ENCODE measurements around the gene ROR1. TPM values are rescaled to one million over a fixed set of nuclear protein-coding genes. Genes with fewer than 3 reads are reported as not detected.

Gene ROR1
- total and polyA plus RNA-seq, 10 of the 15 experiments (the other 5 are each of a cell fraction or from before 2014, with no cell fraction given), result 0.02 to 0.08 (median 0.05) TPM; not detected in 6

DNA sequence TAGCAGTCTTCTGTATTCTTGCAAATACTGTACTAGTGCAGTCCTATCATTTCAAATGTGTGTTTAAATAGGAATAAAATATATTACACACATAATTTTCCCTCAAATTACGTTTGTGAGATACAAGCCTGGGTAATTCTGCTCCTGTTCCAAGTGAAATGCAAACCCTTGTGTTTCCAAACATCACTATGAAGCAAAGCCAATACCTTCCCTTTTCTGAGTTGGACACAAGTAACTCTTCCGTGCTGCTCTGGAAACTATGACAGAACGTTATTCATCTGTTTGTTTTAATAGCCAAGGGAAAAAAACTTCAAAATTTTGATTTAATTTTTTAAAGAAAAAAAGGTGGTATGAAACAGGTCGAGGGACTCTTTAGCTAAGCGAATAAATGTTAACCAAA lies 355.9 kb downstream of the ROR1 start:
- Histone ChIP-seq H3K4me2 (ENCODE audit: control insufficient read depth, insufficient read depth) (no peak overlapping the region), H3K9ac (ENCODE audit: control insufficient read depth, insufficient read depth, low read length) (no peak overlapping the region), H3K27me3 (replicated peaks in 1 of 2; ENCODE audit: control insufficient read depth in 2 of 2, insufficient read depth in 2 of 2, low read length in 1 of 2) (peaks cover 0 to 5% of the 10 kb centered on the region in 2 experiments; a peak in 2 of 4 replicates), H3K36me3 (ENCODE audit: control insufficient read depth in 2 of 2, insufficient read depth in 2 of 2, low read length in 1 of 2) (no peaks in the 10 kb centered on the region), H3K27ac (ENCODE audit: control insufficient read depth, insufficient read depth) (no peak overlapping the region), H4K20me1 (ENCODE audit: control insufficient read depth, insufficient read depth) (no peaks in the 10 kb centered on the region), H3K4me1 (ENCODE audit: control insufficient read depth, insufficient read depth, low read length) (no peaks in the 10 kb centered on the region), H2AFZ (ENCODE audit: control insufficient read depth, low read depth, low read length) (no peak overlapping the region), H3K79me2 (ENCODE audit: control insufficient read depth, insufficient read depth, low read length) (no peaks in the 10 kb centered on the region), H3K4me3 (no peak overlapping the region), H3K9me3 (replicated peaks; ENCODE audit: control insufficient read depth, insufficient read depth, low read length) (no peaks in the 10 kb centered on the region)
- TF ChIP-seq ZZZ3 (IDR thresholded peaks at IDR 0.05; ENCODE audit: control insufficient read depth, insufficient read length, low read depth), result no peak
- TF ChIP-seq, protein P1, sequence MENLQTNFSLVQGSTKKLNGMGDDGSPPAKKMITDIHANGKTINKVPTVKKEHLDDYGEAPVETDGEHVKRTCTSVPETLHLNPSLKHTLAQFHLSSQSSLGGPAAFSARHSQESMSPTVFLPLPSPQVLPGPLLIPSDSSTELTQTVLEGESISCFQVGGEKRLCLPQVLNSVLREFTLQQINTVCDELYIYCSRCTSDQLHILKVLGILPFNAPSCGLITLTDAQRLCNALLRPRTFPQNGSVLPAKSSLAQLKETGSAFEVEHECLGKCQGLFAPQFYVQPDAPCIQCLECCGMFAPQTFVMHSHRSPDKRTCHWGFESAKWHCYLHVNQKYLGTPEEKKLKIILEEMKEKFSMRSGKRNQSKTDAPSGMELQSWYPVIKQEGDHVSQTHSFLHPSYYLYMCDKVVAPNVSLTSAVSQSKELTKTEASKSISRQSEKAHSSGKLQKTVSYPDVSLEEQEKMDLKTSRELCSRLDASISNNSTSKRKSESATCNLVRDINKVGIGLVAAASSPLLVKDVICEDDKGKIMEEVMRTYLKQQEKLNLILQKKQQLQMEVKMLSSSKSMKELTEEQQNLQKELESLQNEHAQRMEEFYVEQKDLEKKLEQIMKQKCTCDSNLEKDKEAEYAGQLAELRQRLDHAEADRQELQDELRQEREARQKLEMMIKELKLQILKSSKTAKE (IDR thresholded peaks at IDR 0.05; ENCODE audit: low read depth, poor library complexity, severe bottlenecking), result no peak
- BruUV-seq (replicated peaks), result no TSS peak
- ATAC-seq, result no peak
- DNase-seq (ENCODE audit: low read depth, low spot score), result no peak
- in situ Hi-C loops (cut with MboI) (loop anchor here (10.0 kb wide), 1 partner anchor 435 kb away; no protein-coding TSS in a partner anchor), intact Hi-C loops (cut with micrococcal nuclease; ENCODE audit: unreplicated experiment) (no loop called here)
- ChIA-PET SMC1A (ENCODE audit: uncharacterized antibody, unreplicated experiment) (no interaction called here), CTCF (interaction anchor here (1.2 kb wide), 1 partner anchor 9 kb away, joined by 4 read pairs; no protein-coding TSS in a partner anchor), POLR2A (no interaction called here), RAD21 (ENCODE audit: unreplicated experiment) (no interaction called here)
- 28% methylated on average over 5 of the region's 5 CpGs for WGBS (ENCODE audit: insufficient coverage, insufficient replicate concordance, low lambda C conversion rate, missing lambda C conversion rate)
- FAIRE-seq, result no peak

DNA sequence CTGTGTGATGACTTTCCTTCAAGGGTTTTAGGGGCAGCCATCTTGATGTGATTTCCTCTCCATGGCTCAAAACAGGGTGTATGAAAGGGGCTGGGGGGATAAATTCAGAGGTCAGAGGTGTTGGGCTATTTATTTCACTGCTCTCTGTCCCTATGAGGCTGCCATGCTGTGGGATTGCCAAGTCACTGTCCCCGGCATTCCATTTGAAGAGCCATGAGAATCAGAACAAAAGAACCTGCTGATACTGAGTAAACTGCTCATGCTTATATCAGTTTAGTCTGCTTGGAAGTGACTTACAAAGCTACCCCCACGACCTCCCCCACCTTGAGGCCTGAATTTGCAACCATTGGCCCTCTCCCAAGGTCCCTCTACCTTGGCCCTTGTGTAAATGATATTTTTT lies 357.3 kb downstream of the ROR1 start:
- POLR2A ChIA-PET, result no interaction called here

More for the DNA sequence above, 357.3 kb downstream of the ROR1 start:
- Histone ChIP-seq H3K36me3 (ENCODE audit: control insufficient read depth in 2 of 2, insufficient read depth in 2 of 2, low read length in 1 of 2) (no peaks in the 10 kb centered on the region), H3K79me2 (ENCODE audit: control insufficient read depth, insufficient read depth, low read length) (no peaks in the 10 kb centered on the region), H3K9ac (ENCODE audit: control insufficient read depth, insufficient read depth, low read length) (no peak overlapping the region), H3K4me1 (ENCODE audit: control insufficient read depth, insufficient read depth, low read length) (no peaks in the 10 kb centered on the region), H3K4me2 (ENCODE audit: control insufficient read depth, insufficient read depth) (no peak overlapping the region), H3K9me3 (replicated peaks; ENCODE audit: control insufficient read depth, insufficient read depth, low read length) (no peaks in the 10 kb centered on the region), H3K4me3 (no peak overlapping the region), H2AFZ (ENCODE audit: control insufficient read depth, low read depth, low read length) (no peak overlapping the region), H3K27me3 (replicated peaks in 1 of 2; ENCODE audit: control insufficient read depth in 2 of 2, insufficient read depth in 2 of 2, low read length in 1 of 2) (peaks cover 0 to 5% of the 10 kb centered on the region in 2 experiments; a peak in 2 of 4 replicates), H3K27ac (ENCODE audit: control insufficient read depth, insufficient read depth) (no peak overlapping the region), H4K20me1 (ENCODE audit: control insufficient read depth, insufficient read depth) (no peaks in the 10 kb centered on the region)
- in situ Hi-C loops (cut with MboI), result loop anchor here (10.0 kb wide), 1 partner anchor 436 kb away; no protein-coding TSS in a partner anchor
- TF ChIP-seq, protein P2, sequence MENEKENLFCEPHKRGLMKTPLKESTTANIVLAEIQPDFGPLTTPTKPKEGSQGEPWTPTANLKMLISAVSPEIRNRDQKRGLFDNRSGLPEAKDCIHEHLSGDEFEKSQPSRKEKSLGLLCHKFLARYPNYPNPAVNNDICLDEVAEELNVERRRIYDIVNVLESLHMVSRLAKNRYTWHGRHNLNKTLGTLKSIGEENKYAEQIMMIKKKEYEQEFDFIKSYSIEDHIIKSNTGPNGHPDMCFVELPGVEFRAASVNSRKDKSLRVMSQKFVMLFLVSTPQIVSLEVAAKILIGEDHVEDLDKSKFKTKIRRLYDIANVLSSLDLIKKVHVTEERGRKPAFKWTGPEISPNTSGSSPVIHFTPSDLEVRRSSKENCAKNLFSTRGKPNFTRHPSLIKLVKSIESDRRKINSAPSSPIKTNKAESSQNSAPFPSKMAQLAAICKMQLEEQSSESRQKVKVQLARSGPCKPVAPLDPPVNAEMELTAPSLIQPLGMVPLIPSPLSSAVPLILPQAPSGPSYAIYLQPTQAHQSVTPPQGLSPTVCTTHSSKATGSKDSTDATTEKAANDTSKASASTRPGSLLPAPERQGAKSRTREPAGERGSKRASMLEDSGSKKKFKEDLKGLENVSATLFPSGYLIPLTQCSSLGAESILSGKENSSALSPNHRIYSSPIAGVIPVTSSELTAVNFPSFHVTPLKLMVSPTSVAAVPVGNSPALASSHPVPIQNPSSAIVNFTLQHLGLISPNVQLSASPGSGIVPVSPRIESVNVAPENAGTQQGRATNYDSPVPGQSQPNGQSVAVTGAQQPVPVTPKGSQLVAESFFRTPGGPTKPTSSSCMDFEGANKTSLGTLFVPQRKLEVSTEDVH (IDR thresholded peaks at IDR 0.05; ENCODE audit: low read depth, partially characterized antibody), result no peak
- no peak for TF ChIP-seq SMC3 (IDR thresholded peaks at IDR 0.05; ENCODE audit: borderline replicate concordance, low read length)
- TF ChIP-seq RAD51 (IDR thresholded peaks at IDR 0.05), result no peak
- no peak for TF ChIP-seq TAF1 (IDR thresholded peaks at IDR 0.05; ENCODE audit: borderline replicate concordance, low read depth, low read length)
- TF ChIP-seq CREB1 (IDR thresholded peaks at IDR 0.05; ENCODE audit: low read depth), result no peak
- no peak for TF ChIP-seq WRNIP1 (IDR thresholded peaks at IDR 0.05; ENCODE audit: borderline replicate concordance, low read depth, low read length)
- no peak for TF ChIP-seq NFXL1 (IDR thresholded peaks at IDR 0.05; ENCODE audit: borderline replicate concordance)
- TF ChIP-seq STAT3 (IDR thresholded peaks at IDR 0.05; ENCODE audit: low read depth, low read length), result no peak
- no peak for TF ChIP-seq SPI1 (IDR thresholded peaks at IDR 0.05; ENCODE audit: borderline replicate concordance, insufficient read depth, low read depth, low read length)
- no peak for ATAC-seq
- FAIRE-seq, result no peak
- no peak for DNase-seq (ENCODE audit: low read depth, low spot score)
- ChIA-PET RAD21 (ENCODE audit: unreplicated experiment) (no interaction called here), CTCF (interaction anchor here (0.6 kb wide), 1 partner anchor 12 kb away, joined by 5 read pairs; no protein-coding TSS in a partner anchor), SMC1A (ENCODE audit: uncharacterized antibody, unreplicated experiment) (no interaction called here)
- intact Hi-C loops (cut with micrococcal nuclease; ENCODE audit: unreplicated experiment), result no loop called here
- WGBS (ENCODE audit: insufficient coverage, insufficient replicate concordance, low lambda C conversion rate, missing lambda C conversion rate), result 50% methylated on average over 2 of the region's 2 CpGs
- no TSS peak for BruUV-seq (replicated peaks)
